Neuronal stem cell (in vitro differentiated cells): ENCODE data around the gene GLUD2.

Experiments
- DNase-seq: peaks from one replicate; pipeline ENCODE4 v3.0.0-alpha.2; 2013; ENCODE audit warnings: low spot score
- H2AFZ ChIP-seq: one replicate; pipeline ENCODE4 v1.6.1; 2013; ENCODE audit warnings: mild to moderate bottlenecking, low read length, inconsistent platforms
- H2AK5ac ChIP-seq: 2 replicates; pipeline ENCODE4 v1.6.1; 2013; ENCODE audit warnings: low read depth, mild to moderate bottlenecking, inconsistent platforms, low read length, moderate library complexity, mixed read lengths
- H2BK120ac ChIP-seq: 2 replicates; pipeline ENCODE4 v1.6.1; 2013; ENCODE audit warnings: low read depth, mild to moderate bottlenecking, inconsistent platforms, low read length, moderate library complexity, mixed read lengths
- H2BK12ac ChIP-seq: one replicate; pipeline ENCODE4 v1.6.1; 2013; ENCODE audit warnings: low read length, inconsistent platforms
- H2BK15ac ChIP-seq: 2 replicates; pipeline ENCODE4 v1.6.1; 2013; ENCODE audit warnings: mild to moderate bottlenecking, low read length, inconsistent platforms, mixed read lengths
- H2BK5ac ChIP-seq: one replicate; pipeline ENCODE4 v1.6.1; 2013; ENCODE audit warnings: inconsistent platforms, mild to moderate bottlenecking, low read length, moderate library complexity
- H3K14ac ChIP-seq: one replicate; pipeline ENCODE4 v1.6.1; 2013; ENCODE audit warnings: low read length, inconsistent platforms
- H3K18ac ChIP-seq: 2 replicates; pipeline ENCODE4 v1.6.1; 2013; ENCODE audit warnings: low read length, inconsistent platforms
- H3K23ac ChIP-seq: 2 replicates; pipeline ENCODE4 v1.6.1; 2013; ENCODE audit warnings: low read depth, mild to moderate bottlenecking, mixed read lengths, low read length, inconsistent platforms; ENCODE audit not compliant: poor library complexity
- H3K27ac ChIP-seq: replicated peaks from 3 replicates; pipeline ENCODE4 v1.5.1; 2013; ENCODE audit warnings: low read length, inconsistent platforms
- H3K27me3 ChIP-seq, 3 experiments: 2 replicates each; pipeline ENCODE4 v1.6.1; 2013; ENCODE audit warnings: low read length in 3 of 3, mild to moderate bottlenecking in 2 of 3, inconsistent platforms in 1 of 3, low read depth in 1 of 3, mixed read lengths in 1 of 3, moderate library complexity in 1 of 3; ENCODE audit not compliant: control insufficient read depth in 3 of 3, insufficient read depth in 3 of 3
- H3K36me3 ChIP-seq, 2 donors: replicated peaks in 1 of 2; 2 replicates each; pipeline ENCODE4 v1.6.1; 2013; ENCODE audit warnings: low read length in 2 of 2; ENCODE audit not compliant: control insufficient read depth in 2 of 2, insufficient read depth in 2 of 2
- H3K4ac ChIP-seq: 2 replicates; pipeline ENCODE4 v1.6.1; 2013; ENCODE audit warnings: inconsistent platforms, mild to moderate bottlenecking, low read length, moderate library complexity
- H3K4me1 ChIP-seq, 2 donors: 1 replicate in 1 of 2; 2 replicates in 1 of 2; pipeline ENCODE4 v1.6.1; 2013; ENCODE audit warnings: low read length in 2 of 2, low read depth in 1 of 2; ENCODE audit not compliant: control insufficient read depth in 2 of 2, insufficient read depth in 1 of 2
- H3K4me2 ChIP-seq: one replicate; pipeline ENCODE4 v1.6.1; 2013; ENCODE audit warnings: mild to moderate bottlenecking, low read length, inconsistent platforms; ENCODE audit not compliant: insufficient read depth, poor library complexity, severe bottlenecking
- H3K4me3 ChIP-seq, 2 donors: 2 replicates each; pipeline ENCODE4 v1.5.1; 2013; ENCODE audit warnings: low read length in 2 of 2, mild to moderate bottlenecking in 2 of 2, inconsistent platforms in 1 of 2, moderate library complexity in 1 of 2
- H3K79me1 ChIP-seq: one replicate; pipeline ENCODE4 v1.6.1; 2013; ENCODE audit warnings: low read depth, mild to moderate bottlenecking, inconsistent platforms, low read length, moderate library complexity
- H3K9ac ChIP-seq: one replicate; pipeline ENCODE4 v1.6.1; 2013; ENCODE audit warnings: mild to moderate bottlenecking, low read depth, low read length, inconsistent platforms; ENCODE audit not compliant: poor library complexity
- H3K9me3 ChIP-seq, 2 donors: replicated peaks in 1 of 2; 2 replicates each; pipeline versions ENCODE3 to v1.6.1; 2013; ENCODE audit warnings: low read length in 2 of 2, mild to moderate bottlenecking in 2 of 2, inconsistent platforms in 1 of 2, low read depth in 1 of 2, mixed read lengths in 1 of 2, moderate library complexity in 1 of 2; ENCODE audit not compliant: control insufficient read depth in 2 of 2, insufficient read depth in 1 of 2
- H4K8ac ChIP-seq: one replicate; pipeline ENCODE4 v1.6.1; 2013; ENCODE audit warnings: low read depth, mild to moderate bottlenecking, inconsistent platforms, low read length, moderate library complexity
- H4K91ac ChIP-seq: one replicate; pipeline ENCODE4 v1.6.1; 2013; ENCODE audit warnings: low read length, low read depth, mild to moderate bottlenecking, inconsistent platforms; ENCODE audit not compliant: poor library complexity
- WGBS, 2 donors: extraction: QIAGEN DNeasy Blood & Tissue Kit; methylation state at CpG; one replicate each; pipeline ENCODE4 v1.1.7; 2013; ENCODE audit warnings: missing lambda C conversion rate in 2 of 2, mixed read lengths in 1 of 2; ENCODE audit not compliant: insufficient read length in 2 of 2, insufficient replicate concordance in 1 of 2; ENCODE audit errors: extremely low coverage in 2 of 2; 5-methylcytosine and 5-hydroxymethylcytosine counted together

GLUD2 gene

DNA sequence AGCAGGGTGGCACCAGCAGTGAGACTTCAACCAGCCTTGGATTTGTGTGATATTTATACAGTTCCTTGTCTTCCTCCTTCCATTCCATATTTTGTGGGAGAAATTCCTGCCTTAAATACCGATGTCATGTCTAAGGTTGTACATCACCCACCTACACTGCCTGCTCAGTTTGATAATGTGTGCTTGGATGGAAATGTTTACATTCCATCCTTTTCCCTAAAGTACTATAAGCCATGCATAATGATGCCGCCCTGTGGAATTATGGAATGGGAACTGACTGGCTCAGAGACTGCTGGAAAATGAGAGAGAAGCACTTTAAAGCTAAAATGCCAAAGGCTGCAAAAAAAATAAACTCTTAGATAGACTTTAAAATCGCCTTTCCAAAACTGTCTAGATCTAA lies 11.3 kb upstream of the GLUD2 start:
- no peak overlapping the region for H2AFZ ChIP-seq
- peaks cover 0 to 7% (median 0%) of the 10 kb centered on the region in 3 experiments for H3K27me3 ChIP-seq
- no peak overlapping the region for H3K4me2 ChIP-seq
- no peak overlapping the region for H2AK5ac ChIP-seq
- no peaks in the 10 kb centered on the region for H3K79me1 ChIP-seq
- H3K23ac ChIP-seq, result no peak overlapping the region
- no peak overlapping the region for H3K9ac ChIP-seq
- H3K4ac ChIP-seq, result no peak overlapping the region
- no peak overlapping the region for H2BK120ac ChIP-seq
- H3K36me3 ChIP-seq, result no peaks in the 10 kb centered on the region
- WGBS, 2 donors, result no CpG with 5 or more reads among the region's 3 CpGs
- H2BK15ac ChIP-seq, result no peak overlapping the region
- H3K4me3 ChIP-seq, result no peak overlapping the region
- H3K4me1 ChIP-seq, result no peaks in the 10 kb centered on the region
- DNase-seq, result no peak
- no peak overlapping the region for H3K27ac ChIP-seq
- no peak overlapping the region for H4K8ac ChIP-seq
- H3K18ac ChIP-seq, result no peak overlapping the region
- no peak overlapping the region for H2BK12ac ChIP-seq
- no peak overlapping the region for H3K14ac ChIP-seq
- no peak overlapping the region for H4K91ac ChIP-seq
- H2BK5ac ChIP-seq, result no peak overlapping the region
- H3K9me3 ChIP-seq, result no peaks in the 10 kb centered on the region

DNA sequence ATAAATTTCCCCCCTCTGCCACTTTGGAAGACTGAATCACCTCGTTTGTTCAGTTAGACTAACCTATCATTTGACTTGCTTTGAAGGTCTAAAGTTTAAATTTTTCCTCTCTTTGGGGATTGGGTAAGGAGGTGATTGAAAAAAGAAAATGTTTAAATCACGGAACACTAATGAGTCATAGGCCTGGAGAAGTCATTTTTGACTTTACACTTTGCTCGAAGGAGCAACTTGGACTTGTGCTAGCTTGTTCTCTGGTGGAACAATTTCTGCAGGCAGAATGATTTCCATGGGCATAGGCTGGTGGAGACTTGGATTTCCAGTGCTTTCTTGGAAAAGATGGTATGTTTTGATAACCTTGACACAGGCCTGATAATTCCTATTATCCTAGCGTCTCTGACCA lies 10.5 kb upstream of the GLUD2 start:
- no peak overlapping the region for H2BK5ac ChIP-seq
- no peak overlapping the region for H3K14ac ChIP-seq
- H3K4me2 ChIP-seq, result no peak overlapping the region
- DNase-seq, result no peak
- no peak overlapping the region for H2BK12ac ChIP-seq
- H2BK120ac ChIP-seq, result no peak overlapping the region
- no peak overlapping the region for H3K18ac ChIP-seq
- no peak overlapping the region for H3K9ac ChIP-seq
- no peaks in the 10 kb centered on the region for H3K27me3 ChIP-seq
- H2AFZ ChIP-seq, result no peak overlapping the region
- no peaks in the 10 kb centered on the region for H3K79me1 ChIP-seq
- H3K4me3 ChIP-seq, result no peak overlapping the region
- H2AK5ac ChIP-seq, result no peak overlapping the region
- H3K23ac ChIP-seq, result no peak overlapping the region
- H4K91ac ChIP-seq, result no peak overlapping the region
- H2BK15ac ChIP-seq, result no peak overlapping the region
- no peak overlapping the region for H3K27ac ChIP-seq
- no peaks in the 10 kb centered on the region for H3K9me3 ChIP-seq
- H3K4me1 ChIP-seq, result no peaks in the 10 kb centered on the region
- no peak overlapping the region for H4K8ac ChIP-seq
- WGBS, 2 donors, result no CpG with 5 or more reads among the region's 4 CpGs
- no peak overlapping the region for H3K4ac ChIP-seq
- H3K36me3 ChIP-seq, result no peaks in the 10 kb centered on the region

DNA sequence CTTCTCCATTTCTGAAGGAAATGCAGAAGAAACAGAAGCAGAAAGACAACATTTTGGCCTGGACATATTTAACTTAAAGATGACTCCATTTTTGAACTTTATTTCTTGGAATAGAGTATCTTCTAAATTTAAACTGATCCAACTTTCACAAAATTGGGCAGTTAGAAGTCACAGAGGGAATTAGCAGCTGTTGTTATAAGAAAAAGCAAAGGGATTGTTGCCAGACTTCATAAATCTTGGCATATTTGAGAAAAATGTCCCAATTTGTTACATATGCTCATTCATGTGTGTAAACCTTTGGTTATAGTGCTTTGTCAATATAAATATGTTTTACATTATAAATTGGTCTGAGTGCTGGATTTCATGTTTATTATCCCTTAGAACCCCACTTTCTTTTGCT lies 3.4 kb downstream of the GLUD2 start:
- Histone ChIP-seq H2AK5ac (no peak overlapping the region), H2AFZ (no peak overlapping the region), H3K27ac (no peak overlapping the region), H3K9ac (no peak overlapping the region), H3K36me3 (no peaks in the 10 kb centered on the region), H2BK15ac (no peak overlapping the region), H3K23ac (no peak overlapping the region), H3K4me1 (no peaks in the 10 kb centered on the region), H4K8ac (no peak overlapping the region), H2BK12ac (no peak overlapping the region), H2BK5ac (no peak overlapping the region), H3K27me3 (no peaks in the 10 kb centered on the region), H3K4me3 (no peak overlapping the region), H2BK120ac (no peak overlapping the region), H4K91ac (no peak overlapping the region), H3K18ac (no peak overlapping the region), H3K4me2 (no peak overlapping the region), H3K9me3 (no peaks in the 10 kb centered on the region), H3K79me1 (no peaks in the 10 kb centered on the region), H3K14ac (no peak overlapping the region), H3K4ac (no peak overlapping the region)
- DNase-seq, result no peak

DNA sequence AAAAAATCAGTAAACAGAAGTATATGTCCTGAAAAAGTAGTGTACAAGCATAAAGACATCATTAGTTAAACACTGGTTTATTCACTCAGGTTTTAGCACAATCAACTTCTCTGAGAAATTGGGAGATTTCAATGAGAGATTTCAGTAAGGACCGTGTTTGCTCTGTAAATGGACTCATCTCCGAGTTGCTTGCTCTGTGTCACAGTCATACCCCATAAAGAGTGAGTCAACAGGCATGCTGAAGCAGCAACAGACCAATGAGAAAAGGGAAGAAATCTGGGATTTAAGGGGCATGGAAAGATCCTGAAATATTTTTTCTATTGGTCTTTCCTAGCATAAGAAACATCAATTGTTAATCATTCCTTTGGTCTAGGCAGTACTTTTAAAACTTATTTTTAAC lies 4.7 kb downstream of the GLUD2 start:
- no peaks in the 10 kb centered on the region for H3K9me3 ChIP-seq
- no peak overlapping the region for H3K4me2 ChIP-seq
- H2BK15ac ChIP-seq, result no peak overlapping the region
- no peak overlapping the region for H2AK5ac ChIP-seq
- no peaks in the 10 kb centered on the region for H3K4me1 ChIP-seq
- H4K91ac ChIP-seq, result no peak overlapping the region
- no peak overlapping the region for H3K9ac ChIP-seq
- H3K18ac ChIP-seq, result no peak overlapping the region
- no peak overlapping the region for H2BK120ac ChIP-seq
- no peak overlapping the region for H3K4ac ChIP-seq
- H3K36me3 ChIP-seq, result no peaks in the 10 kb centered on the region
- H3K4me3 ChIP-seq, result no peak overlapping the region
- H3K27ac ChIP-seq, result no peak overlapping the region
- DNase-seq, result no peak
- H4K8ac ChIP-seq, result no peak overlapping the region
- no peak overlapping the region for H3K23ac ChIP-seq
- no peaks in the 10 kb centered on the region for H3K27me3 ChIP-seq
- no peak overlapping the region for H2BK5ac ChIP-seq
- no peaks in the 10 kb centered on the region for H3K79me1 ChIP-seq
- no peak overlapping the region for H2AFZ ChIP-seq
- WGBS, 2 donors, result no CpG with 5 or more reads among the region's 2 CpGs
- no peak overlapping the region for H2BK12ac ChIP-seq
- no peak overlapping the region for H3K14ac ChIP-seq
